ENCODE results near the gene PARP15.

GRCh38 chr3:122576174-122576940 lies 1.1 kb upstream of the PARP15 start:
- TF ChIP-seq CTCF (IDR thresholded peaks at IDR 0.05) (no peak), POLR2A (IDR thresholded peaks at IDR 0.05) (no peak), POLR2AphosphoS5 (IDR thresholded peaks at IDR 0.05) (no peak)

Data from transverse colon (tissue), 4 donors.